Measurements from ENCODE around the gene ZNF346.

Gene ZNF346

DNA sequence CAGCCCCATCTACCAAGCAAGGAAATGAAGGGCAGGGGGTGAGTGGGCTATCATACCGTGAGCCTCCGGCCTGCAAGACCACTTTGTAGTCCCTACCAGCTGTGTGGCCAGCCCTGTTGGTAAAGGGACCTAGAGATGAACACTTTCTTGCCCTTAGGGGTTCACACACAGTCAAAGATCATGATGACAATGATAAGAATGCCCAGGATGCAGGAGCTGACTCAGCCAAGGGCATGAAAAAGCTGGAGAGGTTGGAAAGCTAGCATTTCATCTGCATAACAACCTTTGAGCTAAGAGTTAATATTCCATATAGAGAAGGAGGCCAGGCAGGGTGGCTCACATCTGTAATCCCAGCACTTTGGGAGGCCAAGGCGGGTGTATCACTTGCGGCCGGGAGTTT lies 45.0 kb downstream of the ZNF346 start:
- no peak for DNase-seq (ENCODE audit: low read depth in 2 of 2)

DNA sequence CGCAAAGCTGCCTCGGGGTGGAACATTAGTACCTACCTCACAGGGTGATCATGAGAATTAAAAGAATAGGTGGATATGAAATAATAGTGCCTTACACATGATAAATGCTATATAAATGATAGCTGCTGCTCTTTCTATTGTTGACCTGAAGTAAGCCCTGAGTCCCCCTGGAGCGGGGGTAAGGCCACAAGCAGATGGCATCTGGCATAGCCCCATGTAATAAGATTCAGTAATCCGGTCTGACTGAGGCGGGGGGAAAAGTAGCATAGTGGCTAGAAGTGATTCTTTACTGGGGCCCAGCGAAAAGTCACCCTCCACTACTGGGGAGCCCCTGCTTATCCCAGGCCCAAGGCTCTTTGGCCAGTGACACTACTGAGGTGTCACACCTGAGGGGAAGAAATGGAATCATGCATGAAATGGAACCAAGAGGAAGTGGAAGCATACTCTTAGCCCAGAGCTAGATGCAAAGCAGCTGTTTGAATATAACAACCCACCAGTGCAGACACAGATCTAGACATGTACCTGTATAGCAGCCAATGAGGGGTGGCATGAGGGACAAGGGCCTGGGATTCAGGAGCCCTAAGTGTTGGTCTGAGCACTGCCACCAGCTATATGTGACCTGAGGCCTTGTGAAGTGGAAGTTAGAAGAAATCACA lies 48.2 kb downstream of the ZNF346 start:
- DNase-seq (ENCODE audit: low read depth in 2 of 2), result no peak

DNA sequence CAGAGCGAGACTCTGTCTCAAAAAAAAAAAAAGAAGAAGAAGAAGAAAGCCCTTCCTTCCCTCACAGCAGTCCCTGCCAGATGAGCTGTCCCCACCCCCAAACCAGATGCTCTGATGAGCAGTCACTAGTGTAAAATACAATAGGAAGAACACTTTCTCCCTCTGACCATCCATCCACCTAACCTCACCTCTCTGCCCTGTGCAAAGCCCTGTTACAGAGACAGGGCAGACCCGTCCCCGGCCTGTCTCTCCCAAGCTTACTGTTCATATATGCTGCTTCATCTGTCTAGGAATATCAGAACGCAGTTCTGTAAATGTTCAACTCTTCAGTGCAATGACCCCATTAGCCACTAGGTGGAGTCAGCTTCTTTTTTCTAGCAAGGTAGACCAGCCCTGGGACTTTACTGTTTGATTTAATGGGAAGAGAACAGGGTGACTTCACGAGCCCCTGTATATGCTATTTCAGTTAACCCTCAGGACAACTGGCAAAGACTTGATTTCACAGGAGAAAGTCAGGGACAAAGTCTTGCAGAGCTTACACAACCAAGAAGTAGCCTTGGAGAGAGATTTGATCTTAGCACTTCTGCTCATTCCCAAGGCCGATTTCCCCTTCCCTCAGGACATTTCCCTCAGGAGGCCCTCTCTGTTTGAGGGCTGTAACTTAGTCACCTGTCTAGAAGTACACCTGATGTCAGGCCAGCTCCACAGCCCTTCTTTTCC lies 49.3 kb downstream of the ZNF346 start:
- peak; percentile 15 to 75 for DNase-seq (ENCODE audit: low read depth in 2 of 2)

DNA sequence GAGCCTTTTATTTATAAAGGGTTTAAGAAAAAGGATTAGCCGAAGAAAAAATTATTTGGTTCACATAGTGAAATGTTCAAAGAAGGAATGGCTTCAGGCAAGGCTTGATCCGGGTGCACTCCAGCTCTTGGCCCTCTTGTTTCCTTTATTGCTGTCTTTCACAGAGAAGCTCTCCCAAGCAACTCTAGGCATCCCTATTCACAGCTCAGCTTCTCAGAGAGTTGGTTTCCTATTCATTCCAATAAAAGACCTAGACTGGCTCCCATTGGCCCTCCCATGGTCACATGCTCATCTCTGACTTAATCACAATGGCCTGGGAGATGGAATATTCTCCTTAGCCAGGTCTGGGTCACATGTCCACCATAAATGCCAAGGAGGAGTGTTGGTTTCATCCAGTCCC lies 54.8 kb downstream of the ZNF346 start:
- DNase-seq (ENCODE audit: low read depth in 2 of 2), result no peak

DNA sequence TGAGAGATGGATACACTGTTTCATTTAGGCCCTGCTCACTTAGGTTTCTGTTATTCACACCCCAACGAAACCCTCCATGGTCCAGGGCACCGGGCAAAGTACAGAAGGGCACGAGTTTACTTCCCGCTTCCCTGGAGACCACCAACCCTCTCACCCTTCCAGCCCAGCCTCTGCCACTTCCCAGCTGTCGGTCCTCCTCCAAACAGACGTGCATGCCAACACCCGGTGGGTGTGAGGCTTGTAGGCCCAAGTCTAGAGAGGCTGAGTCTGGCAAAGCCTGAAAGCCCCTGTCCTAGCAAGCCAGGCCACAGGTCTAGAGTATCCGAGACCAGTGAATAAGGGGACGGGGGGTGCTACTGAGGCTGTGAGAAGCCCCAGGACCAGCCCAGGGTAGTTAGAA lies 57.1 kb downstream of the ZNF346 start:
- DNase-seq (ENCODE audit: low read depth in 2 of 2), result no peak

DNA sequence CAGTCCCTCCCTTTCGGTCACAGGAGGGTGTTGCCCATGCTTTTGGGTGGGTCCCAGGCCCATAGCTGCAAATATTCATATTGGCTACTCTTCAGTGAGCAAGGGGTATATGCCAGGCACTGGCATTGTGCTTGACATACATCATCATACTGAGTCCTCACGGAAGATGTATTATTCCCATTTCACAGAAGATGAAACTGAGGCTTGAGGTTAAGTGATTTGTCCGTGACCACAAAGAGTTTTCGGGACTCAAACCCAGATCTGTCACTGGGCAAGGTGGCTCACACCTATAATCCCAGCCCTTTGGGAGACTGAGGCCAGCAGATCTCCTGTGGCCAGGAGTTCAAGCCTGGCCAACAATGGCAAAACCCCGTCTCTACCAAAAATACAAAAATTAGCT lies 57.8 kb downstream of the ZNF346 start:
- no peak for DNase-seq (ENCODE audit: low read depth in 2 of 2)

DNA sequence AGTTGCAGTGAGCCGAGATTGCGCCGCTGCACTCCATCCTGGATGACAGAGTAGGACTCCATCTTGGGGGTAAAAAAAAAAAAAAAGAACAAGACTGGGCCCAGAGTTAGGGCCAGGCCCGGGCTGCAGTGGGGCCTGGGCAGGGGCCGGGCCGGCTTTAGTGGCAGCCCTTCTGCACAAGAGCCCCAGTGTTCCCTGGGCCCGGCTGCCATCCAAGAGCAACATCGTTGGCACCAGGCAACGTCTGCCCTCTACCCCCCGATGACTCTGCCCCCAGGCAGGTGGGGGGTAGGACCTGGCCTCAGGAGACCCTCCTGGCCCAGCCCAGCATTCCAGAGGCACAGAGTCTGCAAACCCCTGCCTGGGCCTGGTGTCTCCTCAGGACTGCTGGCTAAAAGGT lies 59.4 kb downstream of the ZNF346 start:
- no peak for DNase-seq (ENCODE audit: low read depth in 2 of 2)

DNA sequence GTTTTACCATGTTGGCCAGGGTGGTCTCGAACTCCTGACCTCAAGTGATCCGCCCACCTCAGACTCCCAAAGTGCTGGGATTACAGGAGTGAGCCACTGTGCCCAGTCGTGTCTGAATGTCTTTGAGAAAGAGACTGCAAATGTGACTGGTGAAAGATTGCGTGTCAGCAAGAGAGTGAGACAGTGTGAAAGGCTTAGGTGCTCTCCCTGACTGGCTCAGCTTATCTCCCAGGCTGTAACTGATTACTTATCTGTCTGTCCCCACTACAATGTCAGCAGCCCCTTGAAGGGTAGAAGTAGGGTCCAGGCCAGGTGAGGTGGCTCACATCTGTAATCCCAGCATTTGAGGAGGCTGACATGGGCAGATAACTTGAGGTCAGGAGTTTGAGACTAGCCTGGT lies 60.9 kb downstream of the ZNF346 start:
- DNase-seq (ENCODE audit: low read depth in 2 of 2), result no peak

DNA sequence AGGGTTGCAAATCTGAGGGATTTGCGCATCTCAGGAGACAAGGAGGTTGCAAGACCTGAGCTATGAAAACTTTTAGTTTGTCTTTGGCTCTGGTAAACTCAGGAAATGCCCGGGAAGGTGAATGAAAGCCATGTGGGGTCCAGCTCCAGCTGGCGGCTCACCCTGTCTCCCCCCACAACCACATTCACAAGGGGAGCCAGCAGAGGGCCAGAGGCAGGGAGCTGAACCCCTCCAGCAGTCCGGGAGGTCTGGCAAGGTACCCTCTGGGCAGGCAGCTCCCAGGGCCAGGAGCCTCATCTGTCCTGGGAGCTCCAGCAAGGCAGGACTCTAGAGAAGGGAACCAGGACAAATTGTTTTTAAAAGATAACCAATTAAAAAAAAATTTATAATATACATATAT lies 61.7 kb downstream of the ZNF346 start:
- DNase-seq (ENCODE audit: low read depth in 2 of 2), result no peak

DNA sequence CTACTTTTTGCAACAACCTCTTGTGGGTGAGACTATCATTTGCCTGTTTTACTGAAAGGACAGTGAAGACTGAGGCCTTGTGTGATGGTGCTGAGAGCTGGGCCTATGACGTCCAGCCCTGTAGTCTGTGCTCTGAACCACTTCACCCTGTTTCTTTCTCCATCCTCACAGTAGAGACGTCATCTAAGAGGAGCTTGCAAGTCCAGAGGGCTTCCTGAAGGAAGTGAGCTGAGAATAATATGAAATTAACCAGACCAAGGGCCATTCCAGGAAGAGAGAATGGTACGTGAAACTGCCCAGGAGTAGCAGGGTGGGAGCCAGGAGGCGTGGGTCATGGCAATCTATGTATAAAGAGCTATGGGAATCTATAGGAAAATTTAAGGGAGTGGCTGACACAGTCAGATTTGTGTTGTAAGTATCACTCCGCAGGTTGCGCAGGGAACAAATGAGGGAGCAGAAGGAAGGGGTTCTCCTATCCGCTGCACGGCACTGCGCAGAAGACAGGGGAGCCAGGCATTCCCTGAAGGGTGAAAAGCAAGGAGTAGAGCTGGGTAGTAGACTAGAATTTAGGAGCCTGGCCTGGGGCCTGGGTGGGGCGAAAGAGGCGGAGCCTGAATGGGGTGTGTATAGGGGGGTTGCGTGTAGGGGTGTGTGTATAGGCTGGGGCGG lies 63.6 kb downstream of the ZNF346 start:
- no peak for DNase-seq (ENCODE audit: low read depth in 2 of 2)

DNA sequence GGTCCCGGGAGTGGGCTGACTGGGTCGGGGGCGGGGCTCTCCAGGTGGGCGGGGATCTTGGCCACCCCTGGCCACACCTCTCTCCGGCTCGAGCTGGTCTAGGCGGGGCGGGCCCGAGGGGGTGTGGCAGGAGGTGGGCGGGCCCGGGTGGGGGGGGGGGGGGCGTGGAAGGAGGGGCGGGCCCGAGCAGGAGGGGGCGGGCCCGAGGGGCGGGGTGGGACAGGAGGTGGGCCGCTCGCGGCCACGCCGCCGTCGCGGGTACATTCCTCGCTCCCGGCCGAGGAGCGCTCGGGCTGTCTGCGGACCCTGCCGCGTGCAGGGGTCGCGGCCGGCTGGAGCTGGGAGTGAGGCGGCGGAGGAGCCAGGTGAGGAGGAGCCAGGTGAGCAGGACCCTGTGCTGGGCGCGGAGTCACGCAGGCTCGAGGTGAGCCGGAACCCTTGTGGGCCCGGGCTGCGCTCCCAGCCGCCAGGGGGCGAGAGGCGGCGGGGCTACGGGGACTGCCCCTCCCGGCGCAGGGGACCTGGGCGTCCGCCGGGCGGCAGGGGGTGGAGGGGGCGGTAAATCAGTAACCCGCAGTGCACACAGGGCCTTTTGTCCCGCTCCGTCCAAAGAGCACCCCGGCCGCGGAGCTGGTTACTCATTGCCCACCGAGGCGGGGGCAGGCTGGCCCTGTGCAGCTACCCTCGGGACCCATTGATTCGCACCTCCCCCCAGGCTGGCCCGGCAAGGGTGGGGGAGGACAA lies 64.3 kb downstream of the ZNF346 start, which contains the start of gene FGFR4:
TSS of gene FGFR4 (plus strand) at position 262 of the 744 bp plus-strand sequence. CDS start 2,688 bp downstream, outside the sequence.
- DNase-seq (ENCODE audit: low read depth in 2 of 2), result peak; percentile 47 to 60

DNA sequence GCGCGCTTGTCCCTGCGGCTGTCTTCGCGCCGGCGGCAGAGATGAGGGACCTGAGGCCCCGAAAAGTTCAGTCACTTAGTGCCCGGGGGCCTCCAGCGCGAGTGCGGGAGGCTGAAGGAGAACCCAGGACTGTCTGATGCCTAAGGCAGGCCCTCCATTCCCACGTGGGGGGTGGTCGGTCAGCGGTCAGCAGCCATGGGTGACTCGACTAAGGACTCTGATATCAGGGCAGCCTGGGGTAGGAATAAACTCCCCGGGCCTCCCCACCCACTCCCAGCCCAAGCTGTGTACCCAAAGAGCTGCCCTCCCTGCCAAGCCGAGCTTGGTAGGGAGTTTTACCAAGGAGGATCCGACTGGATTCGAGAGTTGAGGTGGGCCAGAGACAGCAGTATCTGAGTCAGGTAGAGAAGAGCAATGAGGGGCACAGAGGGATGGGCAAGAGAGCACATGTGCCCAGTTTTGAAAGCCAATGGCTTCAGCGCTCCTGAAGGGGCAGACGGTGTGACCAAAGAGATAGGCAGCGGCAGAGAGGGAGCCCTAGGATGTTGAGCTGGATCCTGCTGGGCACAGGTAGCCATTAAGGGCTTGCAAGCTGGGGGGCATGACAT lies 65.0 kb downstream of the ZNF346 start:
- no peak for DNase-seq (ENCODE audit: low read depth in 2 of 2)

DNA sequence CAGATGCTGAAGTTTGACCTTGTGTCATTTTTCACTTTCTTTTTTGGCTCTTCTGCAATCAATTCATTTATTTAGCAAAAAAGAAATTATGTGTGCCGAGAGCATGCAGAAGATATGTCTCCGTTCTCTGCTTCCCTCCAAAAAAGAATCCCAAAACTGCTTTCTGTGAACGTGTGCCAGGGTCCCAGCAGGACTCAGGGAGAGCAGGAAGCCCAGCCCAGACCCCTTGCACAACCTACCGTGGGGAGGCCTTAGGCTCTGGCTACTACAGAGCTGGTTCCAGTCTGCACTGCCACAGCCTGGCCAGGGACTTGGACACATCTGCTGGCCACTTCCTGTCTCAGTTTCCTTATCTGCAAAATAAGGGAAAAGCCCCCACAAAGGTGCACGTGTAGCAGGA lies 66.6 kb downstream of the ZNF346 start:
- no peak for DNase-seq (ENCODE audit: low read depth in 2 of 2)

DNA sequence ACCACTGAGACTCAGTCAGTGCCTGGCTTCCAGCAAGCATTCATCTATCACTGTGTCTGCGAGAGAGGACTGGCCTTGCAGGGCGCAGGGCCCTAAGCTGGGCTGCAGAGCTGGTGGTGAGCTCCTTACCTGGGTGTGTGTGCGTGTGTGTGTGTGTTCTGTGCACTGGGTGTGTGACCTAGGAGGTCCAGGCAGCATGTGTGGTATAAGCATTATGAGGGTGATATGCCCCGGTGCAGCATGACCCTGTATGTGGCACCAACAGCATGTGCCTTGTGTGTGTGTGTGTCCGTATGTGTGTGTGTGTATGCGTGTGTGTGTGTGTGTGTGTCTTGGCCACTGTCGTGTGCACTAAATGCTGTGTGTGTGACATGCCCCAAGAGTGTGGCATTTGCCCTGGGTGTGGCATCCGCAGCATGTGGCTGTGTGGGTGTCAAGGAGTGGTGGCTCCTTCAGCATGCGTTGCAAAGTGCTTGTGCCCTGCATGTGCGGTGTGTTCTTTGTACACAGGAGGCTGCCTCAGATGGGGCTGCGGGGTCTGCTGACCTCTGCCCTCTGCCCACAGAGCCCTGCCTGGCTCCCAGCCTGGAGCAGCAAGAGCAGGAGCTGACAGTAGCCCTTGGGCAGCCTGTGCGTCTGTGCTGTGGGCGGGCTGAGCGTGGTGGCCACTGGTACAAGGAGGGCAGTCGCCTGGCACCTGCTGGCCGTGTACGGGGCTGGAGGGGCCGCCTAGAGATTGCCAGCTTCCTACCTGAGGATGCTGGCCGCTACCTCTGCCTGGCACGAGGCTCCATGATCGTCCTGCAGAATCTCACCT lies 67.5 kb downstream of the ZNF346 start:
- no peak for DNase-seq (ENCODE audit: low read depth in 2 of 2)

DNA sequence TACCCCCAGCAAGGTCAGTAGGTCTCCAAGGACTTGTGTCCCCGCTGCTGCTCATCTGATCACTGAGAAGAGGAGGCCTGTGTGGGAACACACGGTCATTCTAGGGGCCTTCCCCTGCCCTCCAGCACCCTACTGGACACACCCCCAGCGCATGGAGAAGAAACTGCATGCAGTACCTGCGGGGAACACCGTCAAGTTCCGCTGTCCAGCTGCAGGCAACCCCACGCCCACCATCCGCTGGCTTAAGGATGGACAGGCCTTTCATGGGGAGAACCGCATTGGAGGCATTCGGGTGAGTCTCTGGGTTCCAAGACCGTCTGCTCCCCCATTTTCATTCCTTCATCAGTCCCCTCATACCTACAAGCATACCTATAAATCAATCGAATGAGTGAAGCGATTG lies 68.3 kb downstream of the ZNF346 start:
- no peak for DNase-seq (ENCODE audit: low read depth in 2 of 2)

DNA sequence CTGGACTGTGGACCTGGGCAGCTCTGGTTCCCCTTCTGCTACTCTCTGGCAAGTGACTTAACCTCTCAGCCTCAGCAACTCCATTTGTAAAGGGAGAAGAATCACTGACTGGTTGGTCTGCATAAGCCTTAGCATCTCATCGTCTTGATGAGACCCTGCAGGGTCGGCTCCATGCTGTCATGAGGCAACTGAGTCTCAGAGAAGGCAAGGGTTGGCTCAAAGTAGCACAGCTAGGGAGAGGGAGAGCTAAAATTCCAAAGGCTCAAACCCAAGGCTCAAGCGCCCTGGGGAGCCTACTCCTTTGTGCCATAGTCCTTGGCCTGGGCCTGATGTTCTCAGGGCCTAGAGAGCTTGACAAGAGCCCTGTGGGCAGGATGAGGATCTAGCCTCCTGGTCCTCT lies 68.7 kb downstream of the ZNF346 start:
- no peak for DNase-seq (ENCODE audit: low read depth in 2 of 2)

DNA sequence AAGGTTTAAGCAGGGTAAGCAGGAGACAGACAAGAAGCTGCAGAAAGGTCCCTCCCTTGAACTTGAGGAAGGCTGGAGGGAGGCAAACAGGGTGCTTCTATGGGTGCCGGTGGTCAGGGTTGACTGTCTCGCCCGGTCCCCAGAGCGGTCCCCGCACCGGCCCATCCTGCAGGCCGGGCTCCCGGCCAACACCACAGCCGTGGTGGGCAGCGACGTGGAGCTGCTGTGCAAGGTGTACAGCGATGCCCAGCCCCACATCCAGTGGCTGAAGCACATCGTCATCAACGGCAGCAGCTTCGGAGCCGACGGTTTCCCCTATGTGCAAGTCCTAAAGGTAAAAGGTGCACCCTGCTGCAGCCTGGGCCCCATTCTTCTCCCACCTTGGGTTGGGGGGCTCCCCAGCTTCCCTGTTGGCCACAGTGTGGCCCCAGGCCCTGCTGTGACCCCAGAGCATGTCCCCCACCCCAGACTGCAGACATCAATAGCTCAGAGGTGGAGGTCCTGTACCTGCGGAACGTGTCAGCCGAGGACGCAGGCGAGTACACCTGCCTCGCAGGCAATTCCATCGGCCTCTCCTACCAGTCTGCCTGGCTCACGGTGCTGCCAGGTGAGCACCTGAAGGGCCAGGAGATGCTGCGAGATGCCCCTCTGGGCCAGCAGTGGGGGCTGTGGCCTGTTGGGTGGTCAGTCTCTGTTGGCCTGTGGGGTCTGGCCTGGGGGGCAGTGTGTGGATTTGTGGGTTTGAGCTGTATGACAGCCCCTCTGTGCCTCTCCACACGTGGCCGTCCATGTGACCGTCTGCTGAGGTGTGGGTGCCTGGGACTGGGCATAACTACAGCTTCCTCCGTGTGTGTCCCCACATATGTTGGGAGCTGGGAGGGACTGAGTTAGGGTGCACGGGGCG lies 69.9 kb downstream of the ZNF346 start:
- no peak for DNase-seq (ENCODE audit: low read depth in 2 of 2)

DNA sequence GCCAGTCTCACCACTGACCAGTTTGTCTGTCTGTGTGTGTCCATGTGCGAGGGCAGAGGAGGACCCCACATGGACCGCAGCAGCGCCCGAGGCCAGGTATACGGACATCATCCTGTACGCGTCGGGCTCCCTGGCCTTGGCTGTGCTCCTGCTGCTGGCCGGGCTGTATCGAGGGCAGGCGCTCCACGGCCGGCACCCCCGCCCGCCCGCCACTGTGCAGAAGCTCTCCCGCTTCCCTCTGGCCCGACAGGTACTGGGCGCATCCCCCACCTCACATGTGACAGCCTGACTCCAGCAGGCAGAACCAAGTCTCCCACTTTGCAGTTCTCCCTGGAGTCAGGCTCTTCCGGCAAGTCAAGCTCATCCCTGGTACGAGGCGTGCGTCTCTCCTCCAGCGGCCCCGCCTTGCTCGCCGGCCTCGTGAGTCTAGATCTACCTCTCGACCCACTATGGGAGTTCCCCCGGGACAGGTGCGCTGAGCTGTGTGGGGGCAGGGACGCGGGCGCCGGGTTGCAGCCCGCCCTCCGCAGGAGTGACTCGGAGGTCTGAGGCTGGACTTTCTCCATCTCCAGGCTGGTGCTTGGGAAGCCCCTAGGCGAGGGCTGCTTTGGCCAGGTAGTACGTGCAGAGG lies 70.7 kb downstream of the ZNF346 start:
- no peak for DNase-seq (ENCODE audit: low read depth in 2 of 2)

DNA sequence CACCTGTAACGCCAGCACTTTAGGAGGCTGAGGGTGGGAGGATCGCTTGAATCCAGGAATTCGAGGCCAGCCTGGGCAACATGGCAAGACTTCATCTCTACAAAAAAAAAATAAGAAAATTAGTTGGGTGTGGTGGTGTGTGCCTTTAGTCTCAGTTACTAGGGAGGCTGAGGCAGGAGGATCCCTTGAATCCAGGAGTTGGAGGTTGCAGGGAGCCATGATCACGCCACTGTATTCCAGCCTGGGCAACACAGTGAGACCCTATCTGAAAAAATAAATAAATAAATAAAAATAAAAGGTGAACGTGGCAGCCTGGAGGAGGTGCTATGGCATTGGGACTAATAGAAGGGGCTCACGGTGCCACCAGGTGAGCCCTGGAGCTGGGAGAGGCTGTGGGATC lies 71.3 kb downstream of the ZNF346 start:
- DNase-seq (ENCODE audit: low read depth in 2 of 2), result no peak
